ENCODE measurements around the gene PRDM15.
A peak's percentile ranks its signal among the peaks of the same experiment; 100 is the strongest.

The PRDM15 gene

GRCh38 chr21:41774467-41775148 lies 104.5 kb downstream of the PRDM15 start:
- peak; percentile 26 for DNase-seq

- DNase-seq, result no peak
Measured at GRCh38 chr21:41772351-41773080, 106.6 kb downstream of the PRDM15 start.

GRCh38 chr21:41771625-41771945 lies 107.6 kb downstream of the PRDM15 start:
- no peak for DNase-seq

- DNase-seq, result no peak
Measured at GRCh38 chr21:41770901-41771624, 108.1 kb downstream of the PRDM15 start.

- no peak for DNase-seq
Measured at GRCh38 chr21:41769933-41770332, 109.2 kb downstream of the PRDM15 start.

- DNase-seq, result no peak
Measured at GRCh38 chr21:41769521-41769920, 109.6 kb downstream of the PRDM15 start.

- DNase-seq, result no peak
Measured at GRCh38 chr21:41769111-41769510, 110.0 kb downstream of the PRDM15 start.

GRCh38 chr21:41768437-41769042 lies 110.6 kb downstream of the PRDM15 start:
- peak; percentile 61 for DNase-seq

GRCh38 chr21:41767606-41768436 lies 111.3 kb downstream of the PRDM15 start:
- DNase-seq, result peak; percentile 45

- DNase-seq, result peak; percentile 83
Measured at GRCh38 chr21:41766883-41767605, 112.1 kb downstream of the PRDM15 start, which contains the start of gene RIPK4. RIPK4 (minus strand) TSS chr21:41767052; CDS start chr21:41767041, 11 bp downstream.

GRCh38 chr21:41765973-41766882 lies 112.9 kb downstream of the PRDM15 start:
- DNase-seq, result no peak

- DNase-seq, result no peak
Measured at GRCh38 chr21:41765420-41765821, 113.7 kb downstream of the PRDM15 start.

GRCh38 chr21:41764558-41765419 lies 114.4 kb downstream of the PRDM15 start:
- no peak for DNase-seq

GRCh38 chr21:41763996-41764395 lies 115.1 kb downstream of the PRDM15 start:
- DNase-seq, result no peak

GRCh38 chr21:41763398-41763931 lies 115.7 kb downstream of the PRDM15 start:
- DNase-seq, result peak; percentile 90

GRCh38 chr21:41762753-41763152 lies 116.4 kb downstream of the PRDM15 start:
- no peak for DNase-seq

GRCh38 chr21:41761934-41762635 lies 117.1 kb downstream of the PRDM15 start:
- peak; percentile 11 for DNase-seq

- no peak for DNase-seq
Measured at GRCh38 chr21:41761211-41761933, 117.8 kb downstream of the PRDM15 start.
